ENCODE measurements around the gene RNF224. TPM values are rescaled to one million over a fixed set of nuclear protein-coding genes. Genes with fewer than 3 reads are reported as not detected.

Gene RNF224
- polyA plus RNA-seq, 3 donors = 7.9 to 15.2 (median 12.0) TPM

- DNase-seq (ENCODE audit: extremely low read depth in 1 of 11, low read depth in 9 of 11, low spot score in 4 of 11) = no peak
Observed at GRCh38 chr9:137222190-137223077, 4.9 kb upstream of the RNF224 start, which contains the start of gene RNF208. TSS of gene RNF208 (minus strand) at chr9:137222240. CDS start at chr9:137221212, 1,028 bp downstream.

- DNase-seq (ENCODE audit: extremely low read depth in 1 of 11, low read depth in 9 of 11, low spot score in 4 of 11) = peak; percentile 87 to 97 (median 94)
Observed at GRCh38 chr9:137223078-137223970, 4.0 kb upstream of the RNF224 start.

- no peak for DNase-seq (ENCODE audit: extremely low read depth in 1 of 11, low read depth in 9 of 11, low spot score in 4 of 11)
Observed at GRCh38 chr9:137224830-137225694, 2.2 kb upstream of the RNF224 start, which contains the start of gene CYSRT1. TSS of gene CYSRT1 (plus strand) at chr9:137225174. CDS start at chr9:137225622, 448 bp downstream.

- DNase-seq (ENCODE audit: extremely low read depth in 1 of 11, low read depth in 9 of 11, low spot score in 4 of 11) = no peak
Observed at GRCh38 chr9:137225699-137226331, 1.5 kb upstream of the RNF224 start.

- DNase-seq (ENCODE audit: extremely low read depth in 1 of 11, low read depth in 9 of 11, low spot score in 4 of 11) = no peak
Observed at GRCh38 chr9:137226338-137227053, 806 bp upstream of the RNF224 start.

GRCh38 chr9:137227853-137228505, 677 bp downstream of the RNF224 start:
- no peak for DNase-seq (ENCODE audit: extremely low read depth in 1 of 11, low read depth in 9 of 11, low spot score in 4 of 11)

GRCh38 chr9:137228506-137228967, 1.2 kb downstream of the RNF224 start:
- DNase-seq (ENCODE audit: extremely low read depth in 1 of 11, low read depth in 9 of 11, low spot score in 4 of 11) = no peak

- no peak for DNase-seq (ENCODE audit: extremely low read depth in 1 of 11, low read depth in 9 of 11, low spot score in 4 of 11)
Observed at GRCh38 chr9:137228968-137229896, 1.9 kb downstream of the RNF224 start.

- DNase-seq (ENCODE audit: extremely low read depth in 1 of 11, low read depth in 9 of 11, low spot score in 4 of 11) = no peak
Observed at GRCh38 chr9:137229903-137230704, 2.8 kb downstream of the RNF224 start.

- DNase-seq (ENCODE audit: extremely low read depth in 1 of 11, low read depth in 9 of 11, low spot score in 4 of 11) = no peak
Observed at GRCh38 chr9:137230705-137231371, 3.5 kb downstream of the RNF224 start, which contains the start of gene SLC34A3. TSS of gene SLC34A3 (plus strand) at chr9:137230901. CDS start at chr9:137231703, 802 bp downstream.

- DNase-seq (ENCODE audit: extremely low read depth in 1 of 11, low read depth in 9 of 11, low spot score in 4 of 11) = no peak
Observed at GRCh38 chr9:137231372-137232039, 4.2 kb downstream of the RNF224 start.

- no peak for DNase-seq (ENCODE audit: extremely low read depth in 1 of 11, low read depth in 9 of 11, low spot score in 4 of 11)
Observed at GRCh38 chr9:137232101-137232500, 4.8 kb downstream of the RNF224 start.

- no peak for DNase-seq (ENCODE audit: extremely low read depth in 1 of 11, low read depth in 9 of 11, low spot score in 4 of 11)
Observed at GRCh38 chr9:137232510-137232909, 5.2 kb downstream of the RNF224 start.
